GM08714 (cell line): ENCODE measurements around the gene HEBP1.

Experiments
- H3K4me3 ChIP-seq: fragments of 200-500 bp; sonication (Bioruptor generic); 2 replicates; pipeline ENCODE4 v1.5.1; 2014; ENCODE audit warnings: mild to moderate bottlenecking, low read length, inconsistent platforms
- ZNF274 ChIP-seq: IDR thresholded peaks from 2 replicates; pipeline ENCODE4 v1.6.1; 2012; ENCODE audit warnings: mild to moderate bottlenecking, low read depth, low read length

Gene HEBP1

DNA sequence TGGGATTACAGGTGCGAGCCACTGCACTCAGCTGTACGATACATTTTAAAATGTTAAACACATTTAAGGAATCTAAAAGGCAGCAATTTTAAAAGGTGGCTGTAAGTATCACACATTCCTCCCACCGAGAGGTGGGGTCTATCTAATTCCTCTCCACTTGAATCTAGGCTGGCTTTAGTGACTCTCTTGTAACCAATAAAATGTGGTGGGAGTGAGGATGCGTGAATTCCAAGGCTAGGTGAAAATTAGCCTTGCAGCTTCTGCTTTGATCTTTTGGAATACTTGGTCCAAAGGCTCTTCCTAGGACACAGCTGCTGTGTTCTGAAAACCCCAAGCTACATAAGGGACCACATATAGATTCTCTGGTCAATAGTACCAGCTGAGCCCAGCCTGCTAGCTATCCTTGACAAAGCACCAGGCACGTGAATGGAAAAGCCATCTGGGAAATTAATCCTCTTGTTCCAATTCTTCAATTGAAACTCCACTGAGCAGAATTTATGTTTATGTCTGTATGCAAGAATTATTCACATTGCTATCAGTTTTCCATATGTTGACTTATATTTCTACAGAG lies 39.3 kb downstream of the HEBP1 start:
- H3K4me3 ChIP-seq, result no peak overlapping the region
- TF ChIP-seq ZNF274, result no peak

DNA sequence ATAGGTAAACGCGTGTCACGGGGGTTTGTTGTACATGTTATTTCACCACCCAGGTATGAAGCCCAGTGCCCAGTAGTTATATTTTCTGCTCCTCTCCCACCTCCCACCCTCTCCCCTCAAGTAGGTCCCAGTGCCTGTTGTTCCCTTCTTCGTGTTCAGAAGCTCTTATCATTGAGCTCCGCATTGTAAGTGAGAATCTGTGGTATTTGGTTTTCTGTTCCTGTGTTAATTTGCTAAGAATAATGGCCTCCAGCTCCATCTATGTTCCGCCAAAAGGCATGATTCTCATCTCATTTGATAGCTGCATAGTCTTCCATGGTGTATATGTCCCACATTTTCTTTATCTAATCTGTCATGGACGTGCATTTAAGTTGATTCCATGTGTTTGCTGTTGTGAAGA lies 41.2 kb downstream of the HEBP1 start:
- no peak overlapping the region for H3K4me3 ChIP-seq
- no peak for TF ChIP-seq ZNF274

DNA sequence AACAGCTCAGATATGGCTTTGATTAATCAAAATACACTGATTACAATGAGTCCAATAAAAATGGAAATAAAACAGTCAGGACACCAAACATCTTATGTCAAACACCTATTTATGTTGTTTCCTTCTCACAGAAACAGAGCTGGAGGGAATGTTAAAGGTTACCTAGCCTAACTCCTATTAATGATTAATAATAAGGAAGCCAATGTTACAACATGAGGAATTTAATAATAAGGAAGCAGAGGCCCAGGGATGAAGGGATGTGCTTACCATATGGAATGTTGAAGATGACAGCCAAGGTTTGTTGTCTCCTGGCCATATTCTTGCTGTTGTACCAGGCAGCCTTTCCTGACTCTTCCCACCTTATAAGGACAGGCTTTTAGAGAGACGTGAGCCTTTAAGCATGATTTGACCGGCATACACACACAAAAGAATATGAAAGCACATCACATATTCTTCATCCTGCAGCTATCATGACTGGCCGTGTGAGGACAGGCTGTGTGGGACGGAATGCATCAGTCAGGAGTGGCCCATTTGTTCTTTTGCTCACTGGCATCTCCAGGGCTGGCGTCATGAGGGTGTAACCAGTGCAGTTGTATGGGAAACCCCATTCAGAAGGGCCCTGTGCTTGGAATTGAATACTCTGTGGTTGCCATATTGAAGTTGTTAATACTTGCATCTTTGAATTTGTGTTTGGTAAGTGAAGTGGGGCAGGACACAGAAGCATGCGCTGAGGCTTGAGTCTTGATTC lies 45.0 kb downstream of the HEBP1 start:
- no peak overlapping the region for H3K4me3 ChIP-seq

DNA sequence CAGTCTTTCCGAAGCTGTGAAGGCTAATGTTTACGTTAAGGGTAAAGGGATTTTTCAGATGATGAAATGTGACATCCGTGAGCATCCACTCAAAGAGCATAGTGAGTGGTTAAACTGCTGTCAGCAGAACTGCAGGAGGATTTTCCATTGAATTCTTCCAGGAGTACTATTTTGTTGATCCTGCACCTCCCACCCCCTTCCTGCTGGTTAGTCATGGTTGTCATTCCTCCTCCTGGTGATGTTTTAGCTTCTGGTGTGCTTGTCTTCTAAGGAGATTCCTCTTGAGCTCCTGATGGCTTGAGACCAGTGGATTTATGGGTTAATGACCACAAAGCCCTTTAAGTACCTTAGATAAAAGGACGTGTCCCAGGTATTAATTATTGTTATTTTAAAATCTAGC lies 45.7 kb downstream of the HEBP1 start:
- no peak for TF ChIP-seq ZNF274
- no peak overlapping the region for H3K4me3 ChIP-seq

More for the DNA sequence above, 45.0 kb downstream of the HEBP1 start:
- TF ChIP-seq ZNF274, result no peak

DNA sequence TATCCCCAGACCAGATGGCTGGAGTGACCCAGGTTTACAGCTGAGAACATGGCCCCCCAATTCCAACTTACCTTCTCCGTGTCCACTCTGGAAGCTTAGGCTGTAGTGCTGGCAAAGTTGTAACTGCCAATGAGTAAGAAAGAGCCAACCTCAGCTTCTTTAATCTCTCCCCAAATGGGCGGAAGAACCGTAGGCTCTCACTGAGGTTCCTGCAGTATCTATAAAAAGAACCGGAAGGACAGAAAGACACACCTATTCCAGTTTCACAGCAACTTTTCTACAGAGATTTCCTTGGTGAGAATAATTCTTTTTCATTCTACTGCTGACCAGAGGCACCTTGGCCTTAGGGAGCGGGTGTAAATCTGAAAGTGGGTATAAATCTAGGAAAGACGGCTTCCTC lies 48.0 kb downstream of the HEBP1 start, which contains the start of gene GPRC5D:
TSS of gene GPRC5D (minus strand) at position 135 of the 400 bp plus-strand sequence. CDS start 1,786 bp downstream, outside the sequence.
- H3K4me3 ChIP-seq, result no peak within 1 kb of the TSS
- no peak for TF ChIP-seq ZNF274

DNA sequence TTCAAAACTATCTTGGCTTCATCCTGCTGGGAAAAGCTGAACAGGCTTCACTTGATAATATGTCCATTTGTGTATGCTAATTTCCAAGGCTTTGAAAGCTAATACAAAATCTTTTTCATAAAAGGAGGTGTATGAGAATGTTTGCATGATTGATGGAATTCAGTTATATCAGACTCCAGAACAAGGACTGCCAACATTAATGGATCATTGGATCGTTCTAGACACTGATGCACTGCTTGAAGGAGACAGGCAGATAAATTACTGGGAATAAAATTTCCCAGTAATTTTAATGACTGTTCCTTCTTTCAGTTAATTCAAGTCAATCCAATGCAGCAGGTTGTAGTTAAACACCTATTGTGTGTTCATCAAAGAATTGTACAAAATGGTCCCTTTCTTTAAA lies 48.6 kb downstream of the HEBP1 start:
- no peak for TF ChIP-seq ZNF274
- no peak overlapping the region for H3K4me3 ChIP-seq

DNA sequence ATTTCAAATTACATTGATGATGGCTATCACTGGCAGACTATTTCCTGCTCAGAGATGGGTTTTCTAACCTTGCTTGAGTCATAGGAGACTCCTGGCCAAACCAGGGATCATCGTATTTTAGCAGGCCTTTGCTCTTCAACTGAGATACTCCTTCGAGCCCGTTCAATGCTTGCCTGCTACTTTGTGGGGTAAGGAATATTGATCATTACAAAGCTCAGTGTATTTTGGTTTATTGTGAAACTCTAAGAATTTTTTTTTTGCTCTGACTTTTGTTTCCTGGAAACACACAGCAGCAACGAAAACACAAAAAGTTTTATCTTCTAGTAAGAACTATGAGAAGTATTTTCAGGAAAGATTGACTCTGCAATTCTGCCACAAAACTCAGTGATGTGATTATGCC lies 52.2 kb downstream of the HEBP1 start:
- no peak for TF ChIP-seq ZNF274
- no peak overlapping the region for H3K4me3 ChIP-seq

DNA sequence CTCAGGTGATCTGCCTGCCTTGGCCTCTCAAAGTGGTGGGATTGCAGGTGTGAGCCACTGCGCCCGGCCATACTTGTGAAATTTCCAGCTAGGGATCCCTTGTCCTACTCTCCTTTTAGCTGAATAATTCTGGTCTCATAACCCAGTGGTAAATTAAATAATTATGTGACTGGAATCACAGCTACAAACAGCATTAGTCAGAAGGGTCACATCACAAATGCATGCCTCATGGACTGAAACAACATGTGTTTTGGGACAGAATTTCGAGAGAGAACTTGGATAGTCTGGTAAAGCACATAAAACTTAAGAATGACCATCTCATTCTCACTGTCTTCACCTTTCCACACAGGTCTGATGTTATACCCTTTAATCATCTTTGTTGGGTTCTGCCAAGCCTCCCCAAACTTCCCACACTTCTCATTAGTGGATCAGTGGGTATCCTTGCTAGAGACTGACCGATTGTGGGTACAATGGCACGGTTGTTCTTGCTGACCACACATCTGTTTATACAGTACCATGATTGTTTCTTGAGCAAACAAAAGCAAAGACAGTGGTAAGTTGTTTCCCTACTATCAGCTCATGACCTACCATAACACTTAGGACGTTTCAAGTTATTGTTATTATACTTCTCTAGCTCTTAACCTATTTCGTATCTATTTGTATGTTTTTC lies 53.2 kb downstream of the HEBP1 start:
- no peak overlapping the region for H3K4me3 ChIP-seq
- no peak for TF ChIP-seq ZNF274

DNA sequence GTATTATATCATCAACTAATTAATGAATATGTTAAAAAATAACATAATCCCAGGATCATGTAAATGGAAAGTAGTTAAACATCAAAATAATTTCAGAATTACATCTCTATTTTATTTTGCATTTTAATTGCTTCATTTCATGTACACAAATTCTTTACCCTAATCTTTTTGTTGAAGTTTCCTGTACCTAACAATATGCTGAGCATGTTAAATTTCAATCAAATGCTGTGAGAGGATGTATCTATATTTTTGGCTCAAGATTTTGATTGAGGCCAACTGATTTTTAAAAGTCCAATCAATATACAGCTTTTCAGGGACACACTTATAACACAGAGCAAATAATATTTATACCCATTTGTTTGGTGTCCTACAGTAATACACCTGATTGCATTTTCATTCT lies 54.5 kb downstream of the HEBP1 start:
- no peak for TF ChIP-seq ZNF274
- no peak overlapping the region for H3K4me3 ChIP-seq

DNA sequence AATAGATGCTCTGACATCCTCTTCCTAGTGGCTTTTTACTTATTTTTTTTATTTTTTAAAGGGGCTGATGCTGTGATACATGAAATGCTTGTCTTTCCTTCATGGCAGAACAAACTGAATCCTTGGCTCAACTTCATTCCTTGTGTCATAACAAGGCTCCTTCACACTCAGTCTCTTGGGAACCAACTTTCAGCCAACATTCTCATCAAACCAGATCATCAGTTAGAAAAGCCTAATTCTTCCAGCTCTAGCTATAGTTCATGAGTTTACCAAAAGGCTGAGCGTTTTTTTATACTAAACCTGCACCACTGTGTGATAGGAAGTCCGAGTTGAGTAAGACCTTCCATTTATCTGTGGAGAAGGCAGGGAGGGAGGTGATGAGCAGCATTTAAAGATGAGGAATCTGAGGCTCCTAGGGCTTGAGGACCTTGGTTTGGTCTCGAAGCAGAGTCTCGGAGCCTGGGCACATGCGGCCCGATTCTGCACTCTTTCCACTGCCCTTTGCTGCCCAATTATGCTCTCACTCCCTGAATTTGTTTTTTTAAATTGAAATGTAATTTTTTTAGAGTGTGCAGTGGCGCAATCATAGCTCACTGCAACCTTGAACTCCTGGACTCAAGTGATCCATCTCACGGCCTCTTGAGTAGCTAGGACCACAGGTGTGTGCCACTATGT lies 56.3 kb downstream of the HEBP1 start:
- no peak for TF ChIP-seq ZNF274
- H3K4me3 ChIP-seq, result no peak overlapping the region

DNA sequence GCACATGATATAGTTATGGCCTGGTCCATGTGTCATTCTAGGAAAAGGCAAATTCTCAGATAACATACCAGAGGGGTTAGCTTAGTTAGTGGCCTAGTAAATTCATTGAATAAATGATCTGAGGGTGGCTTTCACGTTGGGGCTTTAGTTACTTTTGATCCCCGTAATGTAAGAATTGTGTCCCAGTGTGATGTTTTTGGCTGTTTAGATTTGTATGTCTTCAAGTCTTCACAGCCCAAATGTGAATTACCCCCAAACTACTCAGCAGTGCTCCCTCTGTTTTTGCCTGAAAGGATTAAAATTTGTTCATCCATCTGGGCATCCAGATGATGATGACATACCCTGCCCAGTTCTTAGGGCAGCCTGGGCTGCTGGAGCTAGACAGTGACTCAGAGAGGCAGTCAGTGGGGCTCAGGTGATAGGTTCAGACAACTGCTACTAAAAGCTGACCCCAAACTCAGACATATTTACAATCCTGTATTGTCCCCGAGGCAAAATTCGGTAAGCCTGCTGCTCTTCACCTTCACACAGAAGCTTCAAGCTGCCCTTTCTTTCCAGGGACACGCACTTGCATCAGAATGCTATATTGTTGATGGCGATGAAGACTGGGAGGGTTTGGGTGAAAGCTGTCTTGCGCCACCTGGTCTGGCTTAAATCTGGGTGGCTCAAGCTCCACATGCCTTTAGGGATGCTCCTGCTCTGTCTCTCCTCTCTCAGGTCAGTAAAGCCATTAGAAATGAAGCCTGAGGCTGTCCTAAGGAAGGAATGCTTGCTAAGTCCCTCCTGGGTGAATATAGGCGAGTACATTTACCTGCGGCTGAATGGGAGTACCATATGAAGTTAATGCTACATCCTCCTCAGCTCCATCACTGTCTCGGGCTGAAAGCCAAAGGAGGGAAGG lies 58.4 kb downstream of the HEBP1 start:
- no peak for TF ChIP-seq ZNF274
- no peak overlapping the region for H3K4me3 ChIP-seq

DNA sequence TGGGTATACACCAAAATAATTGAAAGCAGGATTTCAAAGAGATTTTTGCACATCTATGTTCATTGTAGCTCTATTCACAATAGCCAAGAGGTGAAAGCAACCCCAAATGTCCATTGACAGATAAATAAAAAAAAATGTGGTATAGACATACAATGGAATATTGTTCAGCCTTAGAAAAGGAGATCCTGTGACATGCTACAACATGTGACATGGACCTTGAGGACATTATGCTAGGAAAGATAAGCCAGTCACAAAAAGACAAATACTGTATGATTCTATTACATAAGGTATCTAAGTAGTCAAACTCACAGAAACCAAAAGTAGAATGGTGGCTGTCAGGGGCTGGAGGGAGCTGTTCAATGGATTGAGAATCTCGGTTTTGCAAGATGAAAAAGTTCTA lies 60.2 kb downstream of the HEBP1 start:
- H3K4me3 ChIP-seq, result no peak overlapping the region
- no peak for TF ChIP-seq ZNF274

DNA sequence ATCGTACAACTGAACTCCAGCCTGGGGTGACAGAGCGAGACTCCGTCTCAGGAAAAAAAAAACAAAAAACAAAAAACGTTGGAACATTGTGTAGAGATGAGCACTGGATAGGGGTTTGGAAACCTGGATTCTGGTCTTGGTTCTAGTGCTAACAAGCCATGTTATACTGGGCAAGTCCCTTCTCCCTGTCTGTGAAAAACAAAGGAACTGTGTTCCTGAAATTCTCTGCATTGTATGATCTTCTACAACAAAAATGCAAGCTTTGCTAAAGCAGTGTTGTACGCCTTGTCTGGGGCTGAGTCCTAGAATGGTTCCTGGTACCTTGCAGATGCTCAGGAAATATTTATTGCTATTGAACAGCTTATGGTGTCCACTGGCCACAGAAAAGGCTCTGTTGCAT lies 61.5 kb downstream of the HEBP1 start:
- TF ChIP-seq ZNF274, result no peak
- H3K4me3 ChIP-seq, result no peak overlapping the region
